GM21423 (cell line): Measurements from ENCODE around the gene TBC1D1.

Experiments
- ATAC-seq: cut with Tn5 transposase; IDR thresholded peaks from one replicate; pipeline ENCODE4 v1.9.1; 2021; ENCODE audit warnings: mild to moderate bottlenecking, moderate library complexity; ENCODE audit not compliant: unreplicated experiment

The TBC1D1 gene

GRCh38 chr4:37889849-37890800 lies 759 bp upstream of the TBC1D1 start:
- peak; percentile 10 for ATAC-seq

- ATAC-seq: peak; percentile 53
Observed at GRCh38 chr4:37891260-37892159, 626 bp downstream of the TBC1D1 start.

DNA sequence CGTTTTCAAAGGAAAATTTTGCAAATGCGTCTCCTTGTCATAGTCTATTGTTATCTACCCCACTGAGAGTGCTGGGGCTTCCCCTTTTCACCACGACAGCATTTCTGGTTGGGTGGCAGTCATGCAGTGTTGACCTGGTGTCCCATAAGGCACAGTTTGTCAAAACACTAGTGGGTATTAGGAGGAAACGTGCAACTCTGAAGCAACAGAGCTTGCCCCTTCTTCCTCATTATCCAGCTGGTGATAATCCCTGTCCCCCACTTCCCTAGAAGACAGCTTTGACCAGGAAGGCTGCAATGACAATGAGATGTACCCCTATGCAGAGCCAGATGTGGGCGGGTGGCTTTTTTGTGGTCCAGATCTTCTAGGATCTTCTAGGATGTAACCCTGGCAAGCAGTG lies 1.8 kb downstream of the TBC1D1 start:
- peak; percentile 45 for ATAC-seq

DNA sequence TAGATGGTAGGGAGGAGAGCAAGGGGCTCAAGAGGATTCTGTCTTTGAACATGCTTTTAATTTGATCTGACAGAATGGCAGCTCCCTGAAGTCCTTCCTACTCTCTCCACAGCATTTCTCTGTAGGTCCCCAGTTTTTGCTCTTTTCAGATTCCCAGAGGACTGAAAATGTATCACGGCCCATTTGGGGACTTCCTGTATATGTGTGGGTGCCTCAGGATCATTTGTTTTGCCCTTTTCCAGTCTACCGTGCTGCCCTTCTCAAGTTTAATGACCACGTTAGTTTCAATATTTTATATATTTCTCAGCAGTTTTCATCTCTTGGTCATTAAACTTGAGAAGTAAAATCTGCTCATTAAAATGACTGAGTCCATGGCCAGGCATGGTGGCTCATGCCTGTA lies 2.3 kb downstream of the TBC1D1 start:
- ATAC-seq: no peak

- ATAC-seq: no peak
Observed at GRCh38 chr4:37895271-37895670, 4.4 kb downstream of the TBC1D1 start.

DNA sequence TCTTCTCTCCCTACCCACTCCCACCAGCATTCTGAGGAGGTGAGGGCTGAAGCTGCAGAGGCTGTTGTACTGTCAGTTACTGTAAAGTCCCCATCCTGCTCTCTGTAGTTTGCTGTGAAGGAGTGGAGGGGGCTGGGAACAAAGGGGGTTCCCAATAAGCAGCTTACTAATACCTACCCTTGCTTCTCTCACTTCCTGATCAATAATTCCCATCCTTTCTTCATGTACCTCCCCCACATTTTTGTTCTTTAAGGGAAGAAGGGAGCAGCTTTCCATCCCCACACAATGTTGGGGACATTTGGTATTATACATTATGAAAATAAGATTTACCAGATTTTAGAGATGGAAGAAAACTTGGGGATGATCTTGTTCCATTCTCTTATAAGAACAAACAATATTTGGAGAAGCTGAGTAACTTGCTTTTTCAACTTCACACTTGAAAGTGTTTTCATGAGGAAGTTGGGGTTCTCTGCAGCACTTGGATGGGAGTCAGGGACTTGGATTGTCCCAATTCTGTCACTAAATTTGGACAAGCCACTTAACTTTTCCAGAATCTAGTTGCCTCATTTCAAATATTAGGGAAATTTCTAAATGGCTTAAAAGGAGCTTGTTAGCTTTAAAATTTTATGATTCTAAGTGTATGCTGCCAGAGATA lies 5.4 kb downstream of the TBC1D1 start:
- ATAC-seq: no peak

- no peak for ATAC-seq
Observed at GRCh38 chr4:37902212-37902611, 11.3 kb downstream of the TBC1D1 start.

DNA sequence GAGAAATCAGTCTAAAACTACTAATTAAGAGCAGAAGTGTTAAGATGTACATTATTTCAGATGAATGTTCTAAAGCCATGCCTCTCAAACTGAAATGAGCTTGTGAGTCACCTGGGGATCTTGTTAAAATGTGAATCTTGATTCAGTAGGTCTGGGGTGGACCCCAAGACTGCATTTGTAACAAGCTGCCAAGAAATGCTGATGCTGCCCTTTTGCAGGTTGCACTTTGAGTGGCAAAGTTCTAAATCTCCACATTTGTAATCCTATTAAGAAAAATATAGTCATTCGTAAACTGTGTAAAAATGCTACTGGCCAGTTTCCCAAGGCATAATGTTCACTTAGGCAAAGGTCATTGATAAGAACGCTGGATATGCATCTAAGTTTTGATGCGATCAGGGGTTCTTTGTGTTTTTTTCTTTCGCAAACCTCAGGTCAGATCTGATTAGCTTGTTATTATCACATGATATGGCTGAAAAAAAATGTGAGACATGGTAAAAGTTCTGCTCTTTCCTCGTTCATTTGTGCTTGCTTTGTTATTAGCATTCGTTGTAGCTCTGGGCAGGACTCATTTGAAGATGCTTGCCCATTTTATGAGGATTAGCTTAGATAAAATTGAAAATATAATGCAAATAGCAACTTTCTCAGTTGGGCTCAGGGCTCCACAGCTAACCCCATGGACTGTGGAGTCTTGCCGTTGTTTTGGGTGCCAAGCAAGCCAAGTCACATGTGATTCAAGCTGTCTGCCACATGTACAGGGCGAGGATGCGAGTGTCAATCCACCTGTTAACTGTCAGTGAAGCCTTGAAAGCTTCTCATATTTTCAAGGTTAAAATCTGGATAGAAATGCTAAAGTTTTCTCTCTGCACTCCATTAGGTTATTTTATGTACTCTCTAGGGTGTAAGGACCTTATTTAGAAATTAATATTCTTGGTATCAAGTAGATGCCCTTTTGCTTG lies 12.1 kb downstream of the TBC1D1 start:
- no peak for ATAC-seq

- no peak for ATAC-seq
Observed at GRCh38 chr4:37903901-37904300, 13.0 kb downstream of the TBC1D1 start.

- ATAC-seq: no peak
Observed at GRCh38 chr4:37904824-37905223, 13.9 kb downstream of the TBC1D1 start.

DNA sequence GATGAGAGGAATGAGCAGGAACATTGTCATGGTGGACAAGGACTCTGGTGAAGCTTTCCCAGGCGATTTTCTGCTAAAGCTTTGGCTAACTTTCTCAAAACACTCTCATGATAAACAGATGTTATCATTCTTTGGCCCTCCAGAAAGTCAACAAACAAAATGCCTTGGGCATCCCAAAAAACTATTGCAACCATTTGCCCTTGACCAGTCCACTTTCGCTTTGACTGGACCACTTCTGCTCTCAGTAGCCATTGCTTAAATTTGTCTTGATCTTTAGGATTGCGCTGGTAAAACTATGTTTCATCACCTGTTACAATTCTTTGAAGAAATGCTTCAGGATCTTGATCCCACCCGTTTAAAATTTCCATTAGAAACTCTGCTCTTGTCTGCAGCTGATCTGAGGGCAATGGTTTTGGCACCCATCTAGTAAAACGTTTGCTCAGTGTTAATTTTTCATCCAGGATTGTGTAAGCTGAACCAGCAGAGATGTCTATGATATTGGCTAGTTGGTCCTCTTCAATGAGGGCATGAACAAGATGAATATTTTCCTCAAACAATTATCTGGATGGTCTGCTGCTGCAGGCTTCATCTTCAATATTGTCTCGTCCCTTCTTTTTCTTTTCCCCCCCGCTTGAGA lies 14.8 kb downstream of the TBC1D1 start:
- ATAC-seq: no peak

GRCh38 chr4:37908488-37909331 lies 17.8 kb downstream of the TBC1D1 start:
- ATAC-seq: no peak

- ATAC-seq: no peak
Observed at GRCh38 chr4:37909332-37910090, 18.6 kb downstream of the TBC1D1 start.

GRCh38 chr4:37910091-37910486 lies 19.2 kb downstream of the TBC1D1 start:
- no peak for ATAC-seq

DNA sequence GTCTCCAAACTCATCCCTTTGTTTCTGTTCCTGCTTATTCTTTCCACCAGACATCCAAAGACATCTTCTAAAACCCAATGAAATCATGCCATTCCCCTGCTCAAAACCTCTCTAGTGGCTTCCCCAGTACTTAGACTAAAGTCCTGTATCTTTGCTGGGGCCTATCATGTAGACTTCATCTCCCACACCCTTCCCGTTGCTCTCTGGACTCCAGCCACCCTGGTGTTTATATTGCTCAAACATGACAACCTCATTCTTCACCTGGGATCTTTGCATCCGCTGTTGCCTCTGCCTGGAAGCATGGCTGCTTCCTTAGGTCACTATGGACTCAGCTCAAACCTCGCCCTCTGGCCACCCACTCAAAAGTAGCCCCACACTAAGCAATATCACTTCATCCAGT lies 23.7 kb downstream of the TBC1D1 start:
- no peak for ATAC-seq

GRCh38 chr4:37917388-37917787 lies 26.5 kb downstream of the TBC1D1 start:
- ATAC-seq: no peak

DNA sequence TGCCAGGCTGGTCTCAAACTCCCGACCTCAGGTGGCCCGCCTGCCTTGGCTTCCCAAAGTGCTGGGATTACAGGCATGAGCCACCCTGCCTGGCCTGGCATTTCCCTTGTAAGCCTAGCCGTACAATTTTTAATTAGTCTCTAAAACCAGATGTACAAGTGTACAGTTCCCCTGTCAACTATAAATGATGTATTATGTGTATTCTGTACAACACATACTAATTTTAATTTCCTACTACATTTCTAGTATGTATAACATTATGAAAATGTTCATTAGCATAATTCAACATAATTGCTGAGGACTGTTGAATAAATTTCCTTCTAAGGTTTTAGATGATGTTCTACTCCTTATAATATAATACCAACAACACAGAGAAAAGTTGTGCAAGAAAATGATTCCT lies 27.8 kb downstream of the TBC1D1 start:
- no peak for ATAC-seq

DNA sequence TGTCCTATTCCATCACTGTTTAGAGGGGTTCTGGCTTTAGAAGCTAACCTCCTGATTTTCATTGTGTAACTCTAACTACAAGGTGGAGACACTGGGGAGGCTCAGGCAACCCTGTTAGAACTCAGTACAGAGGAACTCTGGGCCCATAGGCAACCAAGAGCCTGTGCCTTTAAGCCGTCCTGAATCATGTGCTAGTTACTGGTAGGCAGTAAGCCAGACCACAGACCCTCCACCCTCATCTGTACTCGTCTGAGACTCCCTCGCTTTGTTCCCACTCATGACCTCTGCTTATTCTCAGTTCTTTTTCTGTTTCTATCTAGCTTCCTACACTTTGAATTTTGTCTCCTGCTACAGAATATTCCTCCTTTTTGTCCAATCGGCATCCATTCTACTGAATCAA lies 31.4 kb downstream of the TBC1D1 start:
- no peak for ATAC-seq
